Caco-2 (cell line): ENCODE measurements around the gene BCAT1. TPM values are rescaled to one million over a fixed set of nuclear protein-coding genes. Genes with fewer than 3 reads are reported as not detected.

Source experiments
- BruUV-seq: library from RNA; stranded (reverse); fragments of 400-500 nt; replicated peaks from 2 replicates; lab custom pipeline; 2021; lab: Mats Ljungman, UMichigan
- CTCF ChIA-PET: fragments of 300-600 bp; sonication (Branson Sonifier 250); formaldehyde crosslinking; loops from one replicate; lab custom pipeline; 2022; ENCODE audit warnings: antibody characterized with exemption; lab: Charles Lee
- POLR2A ChIA-PET: fragments of 300-600 bp; sonication (Branson Sonifier 250); formaldehyde crosslinking; loops from one replicate; lab custom pipeline; 2022; ENCODE audit warnings: antibody characterized with exemption; lab: Charles Lee
- DNase-seq, 2 experiments: peaks; one replicate each; pipeline versions ENCODE4 v3.0.0 to v3.0.0-alpha.2; 2020 to 2022
- H3K27me3 ChIP-seq: replicated peaks from 2 replicates; pipeline ENCODE4 v1.6.0; 2011; ENCODE audit warnings: low read length; ENCODE audit not compliant: control insufficient read depth, insufficient read depth
- H3K36me3 ChIP-seq: 2 replicates; pipeline ENCODE4 v1.5.1; 2011; ENCODE audit warnings: low read length; ENCODE audit not compliant: control insufficient read depth, insufficient read depth
- H3K4me1 ChIP-seq: fragments of 250-450 bp; sonication (Bioruptor Pico); 2 replicates; pipeline ENCODE4 v1.5.1; 2020; ENCODE audit warnings: mild to moderate bottlenecking
- H3K4me3 ChIP-seq: 2 replicates; pipeline ENCODE4 v1.5.1; 2011; ENCODE audit warnings: low read depth, mild to moderate bottlenecking, control low read depth, low read length
- H3K9me3 ChIP-seq: fragments of 250-450 bp; sonication (Bioruptor Pico); 2 replicates; pipeline ENCODE4 v1.5.1; 2020; ENCODE audit warnings: mild to moderate bottlenecking, moderate library complexity
- H3K27ac Mint-ChIP-seq: one replicate; pipeline ENCODE4 v1.8.0; 2022; ENCODE audit warnings: mixed read lengths; ENCODE audit not compliant: unreplicated experiment
- H3K27me3 Mint-ChIP-seq: one replicate; pipeline ENCODE4 v1.8.0; 2022; ENCODE audit warnings: mixed read lengths; ENCODE audit not compliant: insufficient read depth, unreplicated experiment
- H3K36me3 Mint-ChIP-seq: one replicate; pipeline ENCODE4 v1.8.0; 2022; ENCODE audit warnings: mild to moderate bottlenecking, mixed read lengths; ENCODE audit not compliant: insufficient read depth, unreplicated experiment
- H3K4me1 Mint-ChIP-seq: one replicate; pipeline ENCODE4 v1.8.0; 2022; ENCODE audit warnings: low read depth, mixed read lengths; ENCODE audit not compliant: unreplicated experiment
- H3K4me3 Mint-ChIP-seq: one replicate; pipeline ENCODE4 v1.8.0; 2022; ENCODE audit warnings: mild to moderate bottlenecking, moderate library complexity, mixed read lengths; ENCODE audit not compliant: unreplicated experiment
- H3K9me3 Mint-ChIP-seq: one replicate; pipeline ENCODE4 v1.8.0; 2022; ENCODE audit warnings: mixed read lengths; ENCODE audit not compliant: unreplicated experiment
- intact Hi-C: fragments of 100-400 bp; cut with micrococcal nuclease; formaldehyde crosslinking; loops from one replicate; pipeline ENCODE4 v1.10.0; 2022; ENCODE audit not compliant: unreplicated experiment
- total RNA-seq: library from RNA; stranded (reverse); gene quantifications from 2 replicates; pipeline ENCODE4 v1.2.3, GENCODE V29; 2022
- TF ChIP-seq, protein P1 (sequence below), 2 experiments: fragments of 200-600 bp in 1 of 2; IDR thresholded peaks; 1 replicate in 1 of 2; 2 replicates in 1 of 2; pipeline versions ENCODE4 v1.5.1 to v1.8.0; 2011 to 2022; ENCODE audit warnings: antibody characterized with exemption in 1 of 2, control low read depth in 1 of 2, inconsistent platforms in 1 of 2, low read depth in 1 of 2, low read length in 1 of 2, mild to moderate bottlenecking in 1 of 2, moderate library complexity in 1 of 2; ENCODE audit not compliant: insufficient read depth in 1 of 2, severe bottlenecking in 1 of 2, unreplicated experiment in 1 of 2

Gene BCAT1
- total RNA-seq, 1 experiment from 2014 or later: 432 TPM

GRCh38 chr12:24798335-24798734 lies 150.6 kb downstream of the BCAT1 start:
- no peaks in the 10 kb centered on the region for H3K27me3 ChIP-seq
- peaks cover 6% of the 10 kb centered on the region for H3K4me1 ChIP-seq
- ChIA-PET CTCF (no interaction called here), POLR2A (no interaction called here)
- H3K27ac Mint-ChIP-seq: no peak overlapping the region
- H3K36me3 Mint-ChIP-seq: no peaks in the 10 kb centered on the region
- H3K4me3 Mint-ChIP-seq: no peak overlapping the region
- no peaks in the 10 kb centered on the region for H3K36me3 ChIP-seq
- intact Hi-C loops: no loop called here
- H3K4me1 Mint-ChIP-seq: peaks cover 3% of the 10 kb centered on the region
- BruUV-seq: no TSS peak
- peaks cover 9% of the 10 kb centered on the region for H3K9me3 ChIP-seq
- TF ChIP-seq, protein P1, sequence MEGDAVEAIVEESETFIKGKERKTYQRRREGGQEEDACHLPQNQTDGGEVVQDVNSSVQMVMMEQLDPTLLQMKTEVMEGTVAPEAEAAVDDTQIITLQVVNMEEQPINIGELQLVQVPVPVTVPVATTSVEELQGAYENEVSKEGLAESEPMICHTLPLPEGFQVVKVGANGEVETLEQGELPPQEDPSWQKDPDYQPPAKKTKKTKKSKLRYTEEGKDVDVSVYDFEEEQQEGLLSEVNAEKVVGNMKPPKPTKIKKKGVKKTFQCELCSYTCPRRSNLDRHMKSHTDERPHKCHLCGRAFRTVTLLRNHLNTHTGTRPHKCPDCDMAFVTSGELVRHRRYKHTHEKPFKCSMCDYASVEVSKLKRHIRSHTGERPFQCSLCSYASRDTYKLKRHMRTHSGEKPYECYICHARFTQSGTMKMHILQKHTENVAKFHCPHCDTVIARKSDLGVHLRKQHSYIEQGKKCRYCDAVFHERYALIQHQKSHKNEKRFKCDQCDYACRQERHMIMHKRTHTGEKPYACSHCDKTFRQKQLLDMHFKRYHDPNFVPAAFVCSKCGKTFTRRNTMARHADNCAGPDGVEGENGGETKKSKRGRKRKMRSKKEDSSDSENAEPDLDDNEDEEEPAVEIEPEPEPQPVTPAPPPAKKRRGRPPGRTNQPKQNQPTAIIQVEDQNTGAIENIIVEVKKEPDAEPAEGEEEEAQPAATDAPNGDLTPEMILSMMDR (IDR thresholded peaks at IDR 0.05; ENCODE audit: insufficient read depth in 1 of 2, low read depth in 1 of 2, low read length in 1 of 2, severe bottlenecking in 1 of 2, unreplicated experiment in 1 of 2): no peak
- H3K27me3 Mint-ChIP-seq: no peaks in the 10 kb centered on the region
- H3K4me3 ChIP-seq: no peak overlapping the region
- H3K9me3 Mint-ChIP-seq: peaks cover 10% of the 10 kb centered on the region
- no peak for DNase-seq

- no peaks in the 10 kb centered on the region for H3K36me3 Mint-ChIP-seq
- H3K27ac Mint-ChIP-seq: no peak overlapping the region
- H3K9me3 ChIP-seq: peaks cover 5% of the 10 kb centered on the region
- H3K4me3 Mint-ChIP-seq: no peak overlapping the region
- H3K4me1 ChIP-seq: peaks cover 6% of the 10 kb centered on the region
- H3K27me3 Mint-ChIP-seq: no peaks in the 10 kb centered on the region
- CTCF ChIA-PET: no interaction called here
- no peaks in the 10 kb centered on the region for H3K27me3 ChIP-seq
- no peak for DNase-seq
- H3K4me3 ChIP-seq: no peak overlapping the region
- H3K9me3 Mint-ChIP-seq: peaks cover 10% of the 10 kb centered on the region
- H3K4me1 Mint-ChIP-seq: peaks cover 7% of the 10 kb centered on the region
- TF ChIP-seq, protein P1 (IDR thresholded peaks at IDR 0.05; ENCODE audit: insufficient read depth in 1 of 2, low read depth in 1 of 2, low read length in 1 of 2, severe bottlenecking in 1 of 2, unreplicated experiment in 1 of 2): no peak
- no TSS peak for BruUV-seq
- intact Hi-C loops: no loop called here
- no peaks in the 10 kb centered on the region for H3K36me3 ChIP-seq
- POLR2A ChIA-PET: no interaction called here
Measured at GRCh38 chr12:24797901-24798300, 151.0 kb downstream of the BCAT1 start.

GRCh38 chr12:24796876-24797275 lies 152.0 kb downstream of the BCAT1 start:
- intact Hi-C loops: no loop called here
- no peak overlapping the region for H3K4me3 ChIP-seq
- no peaks in the 10 kb centered on the region for H3K27me3 ChIP-seq
- ChIA-PET POLR2A (no interaction called here), CTCF (no interaction called here)
- no peaks in the 10 kb centered on the region for H3K27me3 Mint-ChIP-seq
- no TSS peak for BruUV-seq
- H3K36me3 Mint-ChIP-seq: no peaks in the 10 kb centered on the region
- H3K4me1 ChIP-seq: peaks cover 8% of the 10 kb centered on the region
- no peak overlapping the region for H3K4me3 Mint-ChIP-seq
- peaks cover 8% of the 10 kb centered on the region for H3K4me1 Mint-ChIP-seq
- no peaks in the 10 kb centered on the region; the same call in 1 of the 2 replicates for H3K9me3 ChIP-seq
- H3K36me3 ChIP-seq: no peaks in the 10 kb centered on the region
- no peak overlapping the region for H3K27ac Mint-ChIP-seq
- no peak for DNase-seq
- TF ChIP-seq, protein P1 (IDR thresholded peaks at IDR 0.05; ENCODE audit: insufficient read depth in 1 of 2, low read depth in 1 of 2, low read length in 1 of 2, severe bottlenecking in 1 of 2, unreplicated experiment in 1 of 2): no peak
- H3K9me3 Mint-ChIP-seq: peaks cover 6% of the 10 kb centered on the region
